Gastroesophageal sphincter (tissue), 4 donors: ENCODE measurements around the gene TTBK1. TPM values are rescaled to one million over a fixed set of nuclear protein-coding genes. Genes with fewer than 3 reads are reported as not detected.
A peak's percentile ranks its signal among the peaks of the same experiment; 100 is the strongest.

Experiments used
- ATAC-seq: fragments of 150-250 bp; one replicate; pipeline ENCODE4 v1.9.1; 2016; ENCODE audit warnings: mild to moderate bottlenecking, moderate library complexity
- H3K27ac ChIP-seq, 4 donors: fragments of 200-600 bp; sonication (generic) in 3 of 4; 1 replicate in 3 of 4; 2 replicates in 1 of 4; pipeline ENCODE4 v1.5.1; 2016 to 2019
- H3K27me3 ChIP-seq: fragments of 200-600 bp; sonication (generic); one replicate; pipeline ENCODE4 v1.5.1; 2019
- H3K36me3 ChIP-seq, 2 donors: fragments of 200-600 bp; sonication (generic); one replicate each; pipeline ENCODE4 v1.5.1; 2019; ENCODE audit warnings: control low read depth in 1 of 2
- H3K4me1 ChIP-seq, 3 donors: fragments of 200-600 bp; sonication (generic); 1 replicate in 2 of 3; 2 replicates in 1 of 3; pipeline ENCODE4 v1.5.1; 2016 to 2019; ENCODE audit warnings: control low read depth in 2 of 3
- H3K4me3 ChIP-seq, 2 donors: fragments of 200-600 bp; sonication (generic); one replicate each; pipeline ENCODE4 v1.5.1; 2019; ENCODE audit warnings: mild to moderate bottlenecking in 1 of 2, moderate library complexity in 1 of 2
- H3K9me3 ChIP-seq, 3 donors: fragments of 200-600 bp; sonication (generic); one replicate each; pipeline ENCODE4 v1.5.1; 2017 to 2019; ENCODE audit warnings: control low read depth in 2 of 3
- CTCF ChIP-seq, 4 experiments: fragments of 200-600 bp in 2 of 4; fragments of 450-650 bp in 2 of 4; sonication (generic) in 1 of 4; IDR thresholded peaks; one replicate each; pipeline ENCODE4 v1.5.1; 2017 to 2019; ENCODE audit warnings: antibody characterized with exemption in 4 of 4, mild to moderate bottlenecking in 2 of 4, moderate library complexity in 2 of 4
- EP300 ChIP-seq: sonication (generic); formaldehyde crosslinking; IDR thresholded peaks from one replicate; pipeline ENCODE4 v1.6.1; 2017; ENCODE audit warnings: antibody characterized with exemption, mild to moderate bottlenecking
- POLR2A ChIP-seq, 2 donors: fragments of 450-650 bp; IDR thresholded peaks; one replicate each; pipeline ENCODE4 v1.6.1; 2017; ENCODE audit warnings: antibody characterized with exemption in 2 of 2, mild to moderate bottlenecking in 2 of 2, moderate library complexity in 1 of 2
- POLR2AphosphoS5 ChIP-seq: sonication (generic); formaldehyde crosslinking; IDR thresholded peaks from one replicate; pipeline ENCODE4 v1.6.1; 2017; ENCODE audit warnings: antibody characterized with exemption
- WGBS, 2 donors: methylation state at CpG; one replicate each; pipeline ENCODE4 v1.1.5; 2018; ENCODE audit warnings: low coverage in 1 of 2; 5-methylcytosine and 5-hydroxymethylcytosine counted together
- total RNA-seq, 4 donors: library from RNA; depleted of rRNA; stranded (reverse); fragments of >200 nt; gene quantifications; one replicate each; pipeline ENCODE4 v1.1.0, GENCODE V29; 2016

TTBK1 gene
- total RNA-seq, 4 donors from 2014 or later: 0.08 to 0.20 TPM; not detected in 2

- peak overlapping the region in 1 of 4 donors; percentile 51 for H3K27ac ChIP-seq
- H3K27me3 ChIP-seq: peaks cover 28% of the 10 kb centered on the region
- WGBS, 2 donors: 90 to 91% methylated on average over 4 to 5 of the region's 10 CpGs
- H3K4me3 ChIP-seq: peak overlapping the region in 1 of 2 donors; percentile 58
- no peaks in the 10 kb centered on the region for H3K36me3 ChIP-seq
- H3K4me1 ChIP-seq: peaks cover 0 to 50% (median 21%) of the 10 kb centered on the region in 3 donors
- TF ChIP-seq CTCF (IDR thresholded peaks at IDR 0.05): no peak
- TF ChIP-seq POLR2A (IDR thresholded peaks at IDR 0.05): no peak
- no peak for TF ChIP-seq POLR2AphosphoS5
- TF ChIP-seq EP300: no peak
- H3K9me3 ChIP-seq: no peaks in the 10 kb centered on the region
- ATAC-seq: no peak
Observed at GRCh38 chr6:43274127-43274915, 31.0 kb downstream of the TTBK1 start.

GRCh38 chr6:43274916-43275597 lies 31.8 kb downstream of the TTBK1 start:
- Histone ChIP-seq H3K4me1 (peaks cover 0 to 42% (median 14%) of the 10 kb centered on the region in 3 donors), H3K27me3 (peaks cover 28% of the 10 kb centered on the region), H3K9me3 (no peaks in the 10 kb centered on the region), H3K27ac (peak overlapping the region in 1 of 4 donors; percentile 51), H3K36me3 (no peaks in the 10 kb centered on the region), H3K4me3 (peak overlapping the region; percentile 25 to 58)
- TF ChIP-seq POLR2AphosphoS5: no peak
- TF ChIP-seq CTCF (IDR thresholded peaks at IDR 0.05): no peak
- no peak for TF ChIP-seq POLR2A (IDR thresholded peaks at IDR 0.05)
- 0 to 20% methylated on average over 2 to 8 of the region's 65 CpGs for WGBS, 2 donors
- no peak for ATAC-seq

GRCh38 chr6:43275801-43276576 lies 32.7 kb downstream of the TTBK1 start:
- Histone ChIP-seq H3K27ac (peak overlapping the region in 1 of 4 donors; percentile 51), H3K4me3 (peak overlapping the region in 1 of 2 donors; percentile 58), H3K9me3 (no peaks in the 10 kb centered on the region), H3K4me1 (peaks cover 0 to 34% (median 12%) of the 10 kb centered on the region in 3 donors), H3K36me3 (no peaks in the 10 kb centered on the region), H3K27me3 (peaks cover 28% of the 10 kb centered on the region)
- ATAC-seq: no peak
- TF ChIP-seq EP300 (no peak), POLR2AphosphoS5 (no peak), POLR2A (IDR thresholded peaks at IDR 0.05) (no peak), CTCF (IDR thresholded peaks at IDR 0.05) (no peak)
- WGBS, 2 donors: 20 to 52% methylated on average over 1 to 7 of the region's 64 CpGs

- WGBS, 2 donors: 82% methylated on average over 4 of the region's 11 CpGs; no CpG with 5 or more reads in 1 of the 2 donors
- H3K27ac ChIP-seq: no peak overlapping the region
- no peak overlapping the region for H3K4me3 ChIP-seq
Observed at GRCh38 chr6:43276577-43277305, 33.5 kb downstream of the TTBK1 start.

More at GRCh38 chr6:43276577-43277305, 33.5 kb downstream of the TTBK1 start:
- Histone ChIP-seq H3K9me3 (no peaks in the 10 kb centered on the region), H3K4me1 (peaks cover 0 to 34% (median 12%) of the 10 kb centered on the region in 3 donors), H3K27me3 (peaks cover 28% of the 10 kb centered on the region), H3K36me3 (no peaks in the 10 kb centered on the region)
- TF ChIP-seq CTCF (IDR thresholded peaks at IDR 0.05) (no peak), POLR2A (IDR thresholded peaks at IDR 0.05) (no peak), POLR2AphosphoS5 (no peak), EP300 (no peak)
- no peak for ATAC-seq
